Measurements from ENCODE around the gene DCTN2.

- TF ChIP-seq POLR2AphosphoS5 (IDR thresholded peaks at IDR 0.05) (no peak), CTCF (IDR thresholded peaks at IDR 0.05) (no peak), POLR2A (IDR thresholded peaks at IDR 0.05; ENCODE audit: low read depth) (no peak), EP300 (IDR thresholded peaks at IDR 0.05) (no peak)
These were observed 35.4 kb upstream of the DCTN2 start for GRCh38 chr12:57582440-57582839.
